GM10266 (cell line): ENCODE results near the gene RBM42.

Source experiments
- DNase-seq: peaks from one replicate; pipeline ENCODE4 v3.0.0; 2012; ENCODE audit errors: extremely low spot score
- TF ChIP-seq, protein P1 (sequence below): IDR thresholded peaks from 2 replicates; pipeline ENCODE4 v1.5.1; 2012; ENCODE audit warnings: mild to moderate bottlenecking, low read depth; ENCODE audit not compliant: control insufficient read depth, insufficient read depth; ENCODE audit errors: missing control alignments

RBM42 gene

GRCh38 chr19:35639321-35639639 is 10.4 kb downstream of the RBM42 start:
- DNase-seq = no peak
- TF ChIP-seq, protein P1, sequence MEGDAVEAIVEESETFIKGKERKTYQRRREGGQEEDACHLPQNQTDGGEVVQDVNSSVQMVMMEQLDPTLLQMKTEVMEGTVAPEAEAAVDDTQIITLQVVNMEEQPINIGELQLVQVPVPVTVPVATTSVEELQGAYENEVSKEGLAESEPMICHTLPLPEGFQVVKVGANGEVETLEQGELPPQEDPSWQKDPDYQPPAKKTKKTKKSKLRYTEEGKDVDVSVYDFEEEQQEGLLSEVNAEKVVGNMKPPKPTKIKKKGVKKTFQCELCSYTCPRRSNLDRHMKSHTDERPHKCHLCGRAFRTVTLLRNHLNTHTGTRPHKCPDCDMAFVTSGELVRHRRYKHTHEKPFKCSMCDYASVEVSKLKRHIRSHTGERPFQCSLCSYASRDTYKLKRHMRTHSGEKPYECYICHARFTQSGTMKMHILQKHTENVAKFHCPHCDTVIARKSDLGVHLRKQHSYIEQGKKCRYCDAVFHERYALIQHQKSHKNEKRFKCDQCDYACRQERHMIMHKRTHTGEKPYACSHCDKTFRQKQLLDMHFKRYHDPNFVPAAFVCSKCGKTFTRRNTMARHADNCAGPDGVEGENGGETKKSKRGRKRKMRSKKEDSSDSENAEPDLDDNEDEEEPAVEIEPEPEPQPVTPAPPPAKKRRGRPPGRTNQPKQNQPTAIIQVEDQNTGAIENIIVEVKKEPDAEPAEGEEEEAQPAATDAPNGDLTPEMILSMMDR = no peak

DNA sequence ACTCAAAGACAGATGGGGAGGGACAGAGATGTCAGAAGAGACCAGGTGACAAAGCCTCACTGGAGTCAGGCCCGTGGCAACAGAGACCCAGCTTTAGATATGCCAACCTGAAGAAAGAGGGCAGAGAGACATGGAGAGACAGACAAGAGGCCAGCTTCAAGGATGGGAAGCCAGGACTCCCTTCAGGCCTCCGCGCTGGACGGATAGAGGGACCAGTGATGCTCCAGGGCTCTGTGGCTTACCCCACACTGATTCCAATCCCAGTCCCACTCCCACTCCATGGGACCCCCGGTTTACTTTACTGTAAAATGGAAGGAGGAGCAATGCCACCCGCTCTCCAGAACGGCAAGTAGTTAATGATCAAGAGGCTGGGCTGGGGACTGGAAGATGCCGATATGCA is 11.0 kb downstream of the RBM42 start:
- TF ChIP-seq, protein P1 = no peak

DNA sequence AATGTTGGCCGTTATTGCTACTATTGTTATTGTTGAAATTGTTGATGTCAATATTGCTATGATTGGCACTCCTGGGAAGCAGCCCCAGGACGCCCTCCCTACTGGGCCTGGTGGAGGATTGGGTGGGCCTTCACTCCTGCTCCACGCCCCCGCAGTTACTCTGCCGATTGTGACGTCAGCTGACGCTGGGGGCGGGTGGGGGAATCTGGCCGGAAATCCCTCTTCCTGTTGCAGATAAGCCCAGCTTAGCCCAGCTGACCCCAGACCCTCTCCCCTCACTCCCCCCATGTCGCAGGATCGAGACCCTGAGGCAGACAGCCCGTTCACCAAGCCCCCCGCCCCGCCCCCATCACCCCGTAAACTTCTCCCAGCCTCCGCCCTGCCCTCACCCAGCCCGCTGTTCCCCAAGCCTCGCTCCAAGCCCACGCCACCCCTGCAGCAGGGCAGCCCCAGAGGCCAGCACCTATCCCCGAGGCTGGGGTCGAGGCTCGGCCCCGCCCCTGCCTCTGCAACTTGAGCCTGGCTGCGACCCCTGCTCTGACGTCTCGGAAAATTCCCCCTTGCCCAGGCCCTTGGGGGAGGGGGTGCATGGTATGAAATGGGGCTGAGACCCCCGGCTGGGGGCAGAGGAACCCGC is 12.8 kb downstream of the RBM42 start, which contains the start of gene ETV2:
TSS of gene ETV2 (plus strand) at position 231 of the 637 bp plus-strand sequence. CDS start 716 bp downstream, outside the sequence.
- TF ChIP-seq, protein P1 = no peak
- peak; percentile 72 for DNase-seq

More for the DNA sequence above, 11.0 kb downstream of the RBM42 start:
- DNase-seq = no peak

GRCh38 chr19:35642312-35642711 is 13.5 kb downstream of the RBM42 start:
- DNase-seq = no peak
- TF ChIP-seq, protein P1 = no peak

- DNase-seq = no peak
- TF ChIP-seq, protein P1 = no peak
Observed at GRCh38 chr19:35642798-35643254, 14.0 kb downstream of the RBM42 start.

- TF ChIP-seq, protein P1 = peak; percentile 13
- DNase-seq = peak; percentile 91
Observed at GRCh38 chr19:35643255-35644205, 14.7 kb downstream of the RBM42 start.
